Nephron progenitor cell (in vitro differentiated cells): ENCODE data around the gene ASTN2.

ENCODE experiments used
- DNase-seq: peaks from one replicate; pipeline ENCODE4 v3.0.0; 2021
- H3K27ac Mint-ChIP-seq: 2 replicates; pipeline ENCODE4 v1.8.0; 2021; ENCODE audit warnings: mild to moderate bottlenecking, moderate library complexity, mixed read lengths
- H3K27me3 Mint-ChIP-seq: 2 replicates; pipeline ENCODE4 v1.8.0; 2021; ENCODE audit warnings: mild to moderate bottlenecking, low read depth, mixed read lengths; ENCODE audit not compliant: poor library complexity
- H3K36me3 Mint-ChIP-seq: 2 replicates; pipeline ENCODE4 v1.8.0; 2021; ENCODE audit warnings: low read depth, mixed read lengths
- H3K4me1 Mint-ChIP-seq: 2 replicates; pipeline ENCODE4 v1.8.0; 2021; ENCODE audit warnings: mixed read lengths
- H3K4me3 Mint-ChIP-seq: 2 replicates; pipeline ENCODE4 v1.8.0; 2021; ENCODE audit warnings: mild to moderate bottlenecking, moderate library complexity, mixed read lengths
- H3K9me3 Mint-ChIP-seq: 2 replicates; pipeline ENCODE4 v1.8.0; 2021; ENCODE audit warnings: mild to moderate bottlenecking, moderate library complexity, mixed read lengths
- CTCF ChIP-seq: fragments of 200-600 bp; sonication (generic); IDR thresholded peaks from 2 replicates; pipeline ENCODE4 v1.5.0; 2021; ENCODE audit warnings: antibody characterized with exemption

Gene ASTN2

DNA sequence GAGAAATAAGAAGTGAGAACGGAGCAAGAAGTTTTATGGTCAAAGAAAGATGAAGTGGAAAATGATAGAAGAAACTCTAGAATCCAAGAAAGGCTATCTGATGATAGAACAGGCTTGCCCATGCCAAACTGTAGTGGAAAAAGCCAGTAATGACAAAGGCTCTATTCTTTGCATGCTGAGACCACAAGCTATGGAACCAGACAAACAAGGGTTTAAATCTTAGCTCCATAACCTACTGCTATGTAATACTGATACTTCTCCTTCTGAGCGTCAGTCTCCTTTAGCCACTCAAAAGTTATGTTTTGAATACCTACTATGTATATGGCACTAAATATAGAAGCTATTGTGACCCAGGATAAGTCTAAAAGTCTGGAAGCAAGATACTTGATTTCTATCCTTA, 778.9 kb downstream of the ASTN2 start:
- Mint-ChIP-seq H3K4me3 (no peak overlapping the region), H3K27ac (no peak overlapping the region), H3K36me3 (no peaks in the 10 kb centered on the region), H3K9me3 (no peaks in the 10 kb centered on the region), H3K27me3 (no peaks in the 10 kb centered on the region), H3K4me1 (no peaks in the 10 kb centered on the region)
- no peak for DNase-seq
- no peak for TF ChIP-seq CTCF

DNA sequence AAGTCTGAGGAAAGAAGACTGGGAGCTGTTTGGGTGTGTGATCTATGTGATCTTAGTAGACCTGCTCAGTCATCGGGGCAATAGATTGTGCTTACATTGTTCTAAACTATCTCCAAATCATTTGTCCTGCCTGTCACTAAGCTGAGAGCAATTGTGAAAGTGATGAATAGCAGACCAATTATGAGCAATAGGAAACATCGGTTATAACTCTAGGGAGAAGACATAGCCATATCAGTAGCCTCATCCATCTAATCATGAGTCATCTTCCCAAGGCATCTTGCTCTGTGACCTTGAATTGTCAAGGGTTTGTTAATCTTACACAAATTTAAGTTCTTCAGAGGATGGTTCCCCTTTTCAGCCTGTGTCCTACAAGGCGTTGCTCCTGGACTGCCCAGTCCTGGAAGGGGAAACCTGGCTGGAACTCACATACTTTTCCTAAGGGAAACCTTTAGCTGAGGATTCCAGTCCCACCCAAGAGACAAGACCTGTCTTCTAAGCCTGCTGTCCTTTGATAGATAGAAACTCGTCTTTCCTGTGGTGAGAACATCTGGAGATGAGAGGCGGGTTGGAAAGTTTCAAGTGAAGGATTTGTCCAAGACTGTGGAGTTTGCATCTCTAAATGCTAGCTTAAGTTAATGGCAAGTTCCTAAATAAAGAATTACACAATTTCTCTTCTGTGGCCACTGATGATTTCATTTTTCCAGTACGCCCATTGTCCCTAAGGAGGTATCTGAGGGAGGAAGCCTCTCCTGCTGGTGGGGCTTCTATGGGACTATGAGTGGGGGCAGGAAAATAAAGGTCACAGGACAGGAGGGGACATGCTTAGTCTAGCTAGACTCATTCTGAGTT, 781.6 kb downstream of the ASTN2 start:
- no peaks in the 10 kb centered on the region for H3K9me3 Mint-ChIP-seq
- no peak overlapping the region for H3K27ac Mint-ChIP-seq
- H3K36me3 Mint-ChIP-seq = no peaks in the 10 kb centered on the region
- peaks cover 13% of the 10 kb centered on the region for H3K4me1 Mint-ChIP-seq
- DNase-seq = no peak
- no peak overlapping the region for H3K4me3 Mint-ChIP-seq
- no peak for TF ChIP-seq CTCF
- no peaks in the 10 kb centered on the region for H3K27me3 Mint-ChIP-seq

- H3K9me3 Mint-ChIP-seq = no peaks in the 10 kb centered on the region
- TF ChIP-seq CTCF = no peak
- no peak overlapping the region for H3K4me3 Mint-ChIP-seq
- H3K27ac Mint-ChIP-seq = no peak overlapping the region
- no peaks in the 10 kb centered on the region for H3K36me3 Mint-ChIP-seq
- peaks cover 14% of the 10 kb centered on the region for H3K4me1 Mint-ChIP-seq
- DNase-seq = no peak
- peaks cover 3% of the 10 kb centered on the region for H3K27me3 Mint-ChIP-seq
Measured at GRCh38 chr9:116629634-116630033, 785.2 kb downstream of the ASTN2 start.

DNA sequence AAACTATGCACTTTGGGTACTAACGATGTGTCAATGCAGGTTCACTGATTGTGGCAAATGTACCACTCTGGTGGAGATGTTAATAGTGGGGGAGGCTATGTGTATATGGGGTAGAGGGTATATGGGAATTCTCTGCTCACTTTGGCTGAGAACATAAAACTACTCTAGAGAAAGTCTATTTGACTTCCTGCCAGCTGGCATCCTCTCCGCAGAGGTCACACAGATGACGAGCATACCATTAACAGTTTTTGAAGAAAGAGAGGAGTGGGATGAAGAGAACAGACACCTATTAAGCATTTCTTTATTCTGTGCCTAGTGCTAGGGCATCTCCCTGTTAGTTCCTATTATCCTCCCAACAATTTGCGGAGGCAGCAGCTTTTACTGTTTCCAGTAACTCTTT, 786.1 kb downstream of the ASTN2 start:
- Mint-ChIP-seq H3K9me3 (no peaks in the 10 kb centered on the region), H3K4me3 (no peak overlapping the region), H3K36me3 (no peaks in the 10 kb centered on the region), H3K4me1 (peaks cover 14% of the 10 kb centered on the region), H3K27me3 (peaks cover 3% of the 10 kb centered on the region), H3K27ac (no peak overlapping the region)
- no peak for DNase-seq
- no peak for TF ChIP-seq CTCF

DNA sequence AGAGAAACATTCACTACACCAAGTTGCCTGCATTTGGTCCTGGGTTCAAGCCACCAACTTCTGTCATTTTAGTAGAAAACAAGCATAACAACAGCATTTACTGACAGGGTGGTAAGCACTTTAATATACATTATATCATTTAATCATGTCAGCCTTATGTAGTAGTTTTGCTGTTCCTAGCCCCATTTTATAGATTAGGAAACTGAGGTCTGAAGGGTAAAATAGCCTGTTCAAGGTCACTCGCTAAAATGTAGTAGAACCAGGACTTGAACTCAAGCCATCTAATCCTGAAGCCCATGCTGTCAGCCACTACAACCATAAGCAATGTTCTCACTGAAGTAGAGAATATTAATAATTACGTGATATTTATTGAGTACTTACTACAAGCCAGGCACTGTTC, 787.4 kb downstream of the ASTN2 start:
- H3K9me3 Mint-ChIP-seq = no peaks in the 10 kb centered on the region
- H3K27ac Mint-ChIP-seq = no peak overlapping the region
- DNase-seq = no peak
- peaks cover 3% of the 10 kb centered on the region for H3K27me3 Mint-ChIP-seq
- H3K4me3 Mint-ChIP-seq = no peak overlapping the region
- H3K36me3 Mint-ChIP-seq = no peaks in the 10 kb centered on the region
- no peak for TF ChIP-seq CTCF
- peaks cover 20% of the 10 kb centered on the region for H3K4me1 Mint-ChIP-seq

DNA sequence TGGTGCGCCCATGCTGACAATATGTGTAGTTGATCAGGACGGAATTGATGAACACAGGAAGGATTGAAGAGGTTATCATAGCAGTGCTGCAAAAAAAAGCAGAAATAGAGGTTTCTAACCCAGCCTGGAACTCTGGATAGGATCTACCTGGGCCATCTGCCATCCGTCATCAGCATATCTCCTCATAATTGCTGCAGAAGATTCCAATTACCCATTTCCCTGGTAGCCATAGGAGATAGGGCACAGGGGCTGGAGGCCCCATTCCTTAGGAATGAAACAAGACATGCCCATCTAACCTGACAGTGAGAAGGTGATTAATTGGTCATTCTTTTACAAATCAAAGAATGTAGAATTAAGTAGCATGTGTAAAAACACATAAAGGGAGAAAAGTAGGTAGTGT, 788.1 kb downstream of the ASTN2 start:
- DNase-seq = no peak
- no peak overlapping the region for H3K4me3 Mint-ChIP-seq
- no peak overlapping the region for H3K27ac Mint-ChIP-seq
- H3K27me3 Mint-ChIP-seq = peaks cover 3% of the 10 kb centered on the region
- H3K36me3 Mint-ChIP-seq = no peaks in the 10 kb centered on the region
- H3K9me3 Mint-ChIP-seq = no peaks in the 10 kb centered on the region
- TF ChIP-seq CTCF = no peak
- peaks cover 20% of the 10 kb centered on the region for H3K4me1 Mint-ChIP-seq
